IPS DF 19.7 (cell line): Measurements from ENCODE around the gene RARRES2.
"Not testable (repeated sequence)": the region's sequence is repeated elsewhere in the genome, so short reads cannot be mapped to it uniquely, and the experiment has no call there.

Source experiments
- DNase-seq: peaks from one replicate; pipeline ENCODE4 v3.0.0-alpha.2; 2013; ENCODE audit warnings: low read depth, low spot score

RARRES2 gene

GRCh38 chr7:150341263-150342120 is at the start of gene RARRES2:
Gene RARRES2 (minus strand): TSS chr7:150341629. CDS start chr7:150340609, 1,020 bp downstream.
- no peak for DNase-seq

DNA sequence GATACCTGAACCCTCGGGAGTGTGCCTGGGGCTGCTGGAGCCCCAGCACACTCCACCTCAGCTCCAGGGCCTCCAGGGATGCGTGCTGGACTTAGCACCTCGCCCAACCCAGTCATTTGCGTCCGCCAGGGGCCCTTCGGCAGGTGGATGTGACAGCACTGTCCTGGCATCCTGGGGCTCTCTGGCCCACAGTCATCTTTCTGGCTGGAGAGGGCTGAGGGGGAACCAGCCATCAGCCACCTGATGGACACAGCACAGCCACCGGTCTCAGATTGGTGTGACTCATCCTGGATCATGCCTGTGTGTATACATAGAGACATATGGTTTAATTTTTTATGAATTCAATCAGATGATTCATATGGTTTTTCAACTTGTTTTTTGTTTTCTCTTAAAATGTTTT is 48.8 kb upstream of the RARRES2 start:
- no peak for DNase-seq

GRCh38 chr7:150389532-150389816 is 48.0 kb upstream of the RARRES2 start:
- no peak for DNase-seq

DNA sequence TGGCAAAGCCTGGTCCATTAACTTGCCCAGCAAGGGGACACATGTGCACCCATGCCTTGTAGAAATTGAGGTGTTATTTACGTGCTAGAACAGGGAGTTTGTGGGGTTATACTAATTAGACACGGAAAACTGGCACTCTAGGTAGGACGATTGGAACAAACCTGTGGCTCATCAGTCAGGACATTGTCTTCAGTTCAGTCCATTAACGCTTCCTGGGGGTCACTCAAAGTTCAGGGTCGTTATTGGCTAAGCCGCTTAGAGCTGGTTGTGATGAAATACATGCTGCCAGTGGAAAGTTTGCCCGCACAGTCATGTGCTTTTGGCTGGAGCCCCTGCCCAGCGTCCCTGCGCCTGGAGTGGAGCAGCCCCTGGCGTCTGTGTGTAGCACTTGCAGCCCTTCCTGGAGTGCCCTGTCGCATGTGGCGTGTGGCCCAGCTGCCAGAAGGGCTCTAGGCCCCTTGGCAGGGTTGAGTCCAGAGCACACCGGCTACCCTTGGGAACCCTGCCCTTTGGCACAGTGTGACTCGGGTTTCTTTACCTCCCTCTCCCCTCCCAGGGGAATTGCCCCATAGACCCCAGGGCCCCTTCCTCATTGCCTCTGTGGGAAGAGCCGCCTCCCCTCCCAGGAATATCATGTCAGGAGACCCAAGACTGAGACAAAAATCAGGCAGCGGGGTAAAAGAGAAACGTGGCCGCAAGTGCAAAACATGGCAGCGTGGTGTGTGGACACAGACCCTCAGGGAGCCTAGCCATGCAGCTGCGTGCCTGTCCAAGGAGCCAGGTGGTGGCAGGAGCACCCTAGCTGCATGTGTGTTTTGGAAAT is 47.5 kb upstream of the RARRES2 start:
- DNase-seq: no peak

DNA sequence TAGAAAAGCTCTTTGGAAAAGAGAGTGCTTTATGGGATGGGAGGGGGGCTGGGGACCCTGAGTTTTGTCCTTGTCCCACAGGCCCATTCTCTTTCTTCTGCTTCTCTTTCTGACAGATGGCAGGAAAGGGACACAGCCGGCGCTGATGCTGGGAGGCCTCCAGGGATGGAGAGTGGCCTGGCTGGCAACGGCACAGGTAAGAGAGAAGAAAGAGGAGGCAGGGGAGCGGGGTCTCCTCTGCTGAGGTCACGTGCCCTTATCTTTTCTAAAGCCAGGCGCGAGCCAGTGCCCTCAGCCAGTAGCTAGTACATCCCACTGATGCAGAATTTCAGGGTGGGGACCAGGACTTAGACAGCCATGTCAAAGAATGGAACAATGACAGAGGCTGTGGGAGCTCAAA is 46.9 kb upstream of the RARRES2 start:
- no peak for DNase-seq

DNA sequence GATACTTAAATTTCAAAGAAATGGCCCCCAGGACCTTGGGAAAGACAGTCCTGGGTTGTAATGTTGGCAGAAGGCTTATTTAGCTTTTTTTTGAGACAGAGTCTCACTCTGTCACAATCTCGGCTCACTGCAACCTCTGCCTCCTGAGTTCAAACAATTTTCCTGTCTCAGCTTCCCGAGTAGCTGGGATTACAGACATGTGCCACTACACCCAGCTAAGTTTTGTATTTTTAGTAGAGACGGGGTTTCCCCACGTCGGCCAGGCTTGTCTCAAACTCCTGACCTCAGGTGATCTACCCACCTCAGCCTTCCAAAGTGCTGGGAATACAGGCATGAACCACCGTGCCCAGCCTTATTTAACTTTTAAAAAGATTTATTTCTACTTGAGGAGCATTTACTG is 44.5 kb upstream of the RARRES2 start:
- DNase-seq: not testable (repeated sequence)

GRCh38 chr7:150385302-150385723 is 43.9 kb upstream of the RARRES2 start:
- DNase-seq: no peak

- no peak for DNase-seq
Measured at GRCh38 chr7:150384406-150385301, 43.2 kb upstream of the RARRES2 start.

- DNase-seq: peak; percentile 95
Measured at GRCh38 chr7:150383710-150384397, 42.4 kb upstream of the RARRES2 start.

- DNase-seq: no peak
Measured at GRCh38 chr7:150382844-150383225, 41.4 kb upstream of the RARRES2 start.

GRCh38 chr7:150382123-150382843 is 40.9 kb upstream of the RARRES2 start:
- no peak for DNase-seq

- DNase-seq: no peak
Measured at GRCh38 chr7:150381785-150382122, 40.3 kb upstream of the RARRES2 start.

GRCh38 chr7:150381096-150381495 is 39.7 kb upstream of the RARRES2 start:
- DNase-seq: no peak

DNA sequence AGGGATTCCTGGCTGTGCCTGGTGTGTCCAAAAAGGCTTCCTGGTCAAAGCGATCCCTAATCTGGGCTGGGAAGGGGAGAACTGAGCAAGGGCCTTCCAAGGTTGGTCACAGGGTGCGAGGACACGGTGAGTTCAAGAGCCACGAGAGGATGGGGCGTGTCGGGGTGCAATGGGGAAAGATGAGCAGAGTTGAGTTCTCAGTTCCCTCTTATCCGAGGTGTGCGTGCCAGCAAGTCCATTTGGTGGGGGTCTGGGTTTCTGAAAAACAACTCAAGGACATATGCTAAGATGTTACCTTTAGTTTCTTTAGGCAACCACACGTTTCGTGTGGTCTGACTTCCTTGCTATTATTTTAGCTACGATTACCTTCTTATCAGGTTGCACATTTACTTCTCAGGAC is 39.0 kb upstream of the RARRES2 start:
- DNase-seq: no peak

GRCh38 chr7:150379441-150380379 is 38.3 kb upstream of the RARRES2 start:
- DNase-seq: no peak

DNA sequence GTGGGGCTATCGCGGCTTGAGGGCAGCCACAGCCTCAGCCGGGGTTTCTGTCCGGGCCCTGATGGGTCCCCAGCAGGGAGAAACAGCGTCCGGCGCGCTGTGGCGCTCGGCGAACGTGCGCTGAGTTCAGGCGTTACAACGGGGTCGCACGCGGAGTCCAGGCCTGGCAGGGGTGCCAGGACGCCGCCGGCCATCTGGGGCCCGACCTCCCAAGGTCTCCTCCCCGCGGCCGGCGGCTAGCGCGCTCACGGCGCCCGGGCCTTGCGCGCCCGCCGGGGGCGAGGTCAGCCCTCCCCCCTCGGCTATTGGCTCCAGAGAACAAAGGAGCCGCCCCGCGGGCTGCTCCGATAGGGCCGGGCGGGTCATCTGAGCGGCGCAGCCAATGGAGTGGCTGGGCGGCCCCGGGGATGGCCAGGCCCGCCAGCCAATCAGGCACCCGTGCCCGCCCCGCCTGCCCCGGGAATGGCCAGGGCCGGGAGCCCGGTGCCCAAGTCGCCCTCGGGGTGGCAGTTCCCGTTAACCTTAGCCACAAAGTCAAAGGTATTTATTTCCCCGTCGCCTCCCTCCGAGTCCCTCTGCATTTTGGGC is 37.5 kb upstream of the RARRES2 start, which contains the start of gene ZNF775:
TSS of gene ZNF775 (plus strand) at position 478 of the 588 bp plus-strand sequence. CDS start 9,141 bp downstream, outside the sequence.
- DNase-seq: peak; percentile 75

DNA sequence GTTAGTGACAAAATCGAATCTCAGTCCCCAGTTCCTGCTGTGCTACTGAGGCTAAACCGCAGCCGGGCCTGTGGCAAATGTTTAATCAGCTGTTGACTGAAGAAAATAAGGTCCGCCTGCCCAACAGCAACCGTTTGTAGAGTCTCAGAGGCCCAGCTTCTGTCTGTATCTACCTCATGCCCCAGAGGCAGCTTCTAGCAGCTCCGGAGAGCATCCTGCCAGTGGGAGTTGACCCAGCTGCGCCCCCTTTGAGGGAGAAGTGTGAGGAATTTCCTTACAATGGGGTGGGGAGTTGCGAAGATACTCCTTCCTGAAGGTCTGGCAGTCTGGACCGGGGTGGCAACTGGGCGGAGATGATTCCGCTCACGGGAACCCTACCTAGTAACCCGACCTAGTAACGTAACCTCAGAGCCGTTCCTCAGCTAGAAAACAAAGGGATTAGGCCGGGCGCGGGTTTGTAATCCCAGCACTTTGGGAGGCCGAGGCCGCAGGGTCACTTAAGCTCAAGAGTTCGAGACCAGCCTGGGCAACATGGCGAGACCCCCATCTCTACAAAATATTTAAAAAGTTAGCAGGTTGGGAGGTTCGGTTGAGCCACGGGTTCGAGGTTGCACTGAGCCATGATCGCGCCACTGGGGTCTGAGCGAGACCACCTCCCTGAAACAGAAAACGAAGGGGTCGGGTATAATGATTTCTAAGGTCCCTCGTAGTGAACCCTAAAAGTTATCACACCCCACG is 36.9 kb upstream of the RARRES2 start:
- peak; percentile 92 for DNase-seq

DNA sequence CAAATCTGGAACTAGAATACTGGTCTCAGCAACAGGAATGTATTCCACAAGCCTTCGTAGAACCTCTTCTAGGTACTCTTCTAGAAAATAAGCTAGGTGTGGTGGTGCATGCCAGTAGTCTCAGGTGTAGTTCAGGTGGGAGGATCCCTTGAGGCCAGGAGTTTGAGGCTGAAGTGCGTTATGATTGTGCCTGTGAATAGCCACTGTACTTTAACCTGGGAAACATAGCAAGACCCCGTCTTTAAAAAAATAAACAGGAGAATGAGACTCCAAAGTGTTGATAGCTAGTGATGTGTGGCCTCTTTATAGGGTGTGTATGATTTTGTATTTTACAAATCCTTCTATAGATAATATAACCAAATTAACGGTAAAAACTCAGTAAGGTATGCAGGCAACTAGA is 36.2 kb upstream of the RARRES2 start:
- DNase-seq: no peak
